Measurements from ENCODE around the gene MTOR.
"Not testable (repeated sequence)": the region's sequence is repeated elsewhere in the genome, so short reads cannot be mapped to it uniquely, and the experiment has no call there.

The MTOR gene

DNA sequence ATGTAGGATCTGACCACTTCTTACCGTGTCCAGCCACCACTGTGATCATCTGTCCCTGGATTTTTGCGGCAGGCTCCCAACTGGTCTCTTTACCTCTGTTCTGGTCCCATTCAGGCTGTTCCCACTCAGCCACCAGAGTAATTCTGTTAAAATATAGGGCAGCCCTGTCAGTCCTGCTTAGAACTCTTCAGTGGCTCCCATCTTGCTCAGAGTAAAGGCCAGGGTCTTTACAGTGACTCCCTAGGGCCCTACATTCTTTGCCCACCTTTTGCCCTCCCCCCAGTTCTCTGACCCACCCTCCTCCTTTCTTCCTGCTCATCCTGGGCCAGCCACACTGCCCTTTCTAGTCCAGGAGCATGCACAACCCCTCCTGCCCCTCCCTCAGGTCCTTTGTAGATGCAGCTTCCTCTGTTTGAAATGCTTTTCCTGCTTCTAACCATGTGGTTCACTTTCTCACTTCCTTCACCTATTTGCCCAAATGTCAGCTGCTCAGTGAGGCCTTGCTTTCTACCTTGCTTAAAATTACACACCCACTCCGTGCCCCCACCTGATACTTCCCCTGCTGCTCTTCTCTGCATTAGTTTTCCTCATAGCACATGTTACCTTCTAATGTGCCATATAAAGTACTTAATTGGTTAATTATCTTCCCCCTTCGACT is 18.5 kb upstream of the MTOR start:
- H3K4me3 ChIP-seq (ENCODE audit: low read depth, low read length) = no peak overlapping the region
- peak; percentile 51 for DNase-seq (ENCODE audit: low read depth)
- TF ChIP-seq CTCF (IDR thresholded peaks at IDR 0.05; ENCODE audit: insufficient read depth, low read depth, low read length, missing control alignments) = no peak

- no peak for DNase-seq (ENCODE audit: low read depth)
- no peak for TF ChIP-seq CTCF (IDR thresholded peaks at IDR 0.05; ENCODE audit: insufficient read depth, low read depth, low read length, missing control alignments)
- H3K4me3 ChIP-seq (ENCODE audit: low read depth, low read length) = no peak overlapping the region
Measured at GRCh38 chr1:11279630-11280029, 17.3 kb upstream of the MTOR start.

DNA sequence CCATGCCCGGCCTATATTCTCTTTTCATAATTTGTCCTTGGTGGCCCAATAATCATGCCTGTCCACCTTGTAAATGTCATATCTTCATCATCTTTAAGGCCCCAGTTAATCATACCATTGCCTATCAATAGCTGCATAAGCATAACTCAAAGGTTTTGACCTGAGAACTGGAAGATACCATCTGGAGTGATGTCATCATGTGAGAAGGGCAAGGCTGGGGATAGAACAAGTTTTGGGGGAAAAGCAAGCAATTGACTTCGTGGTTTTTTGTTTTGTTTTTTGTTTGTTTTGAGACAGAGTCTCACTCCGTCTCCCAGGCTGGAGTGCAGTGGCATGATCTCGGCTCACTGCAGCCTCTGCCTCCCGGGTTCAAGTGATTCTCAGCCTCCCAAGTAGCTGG is 16.8 kb upstream of the MTOR start:
- no peak for DNase-seq (ENCODE audit: low read depth)
- no peak overlapping the region for H3K4me3 ChIP-seq (ENCODE audit: low read depth, low read length)
- no peak for TF ChIP-seq CTCF (IDR thresholded peaks at IDR 0.05; ENCODE audit: insufficient read depth, low read depth, low read length, missing control alignments)

DNA sequence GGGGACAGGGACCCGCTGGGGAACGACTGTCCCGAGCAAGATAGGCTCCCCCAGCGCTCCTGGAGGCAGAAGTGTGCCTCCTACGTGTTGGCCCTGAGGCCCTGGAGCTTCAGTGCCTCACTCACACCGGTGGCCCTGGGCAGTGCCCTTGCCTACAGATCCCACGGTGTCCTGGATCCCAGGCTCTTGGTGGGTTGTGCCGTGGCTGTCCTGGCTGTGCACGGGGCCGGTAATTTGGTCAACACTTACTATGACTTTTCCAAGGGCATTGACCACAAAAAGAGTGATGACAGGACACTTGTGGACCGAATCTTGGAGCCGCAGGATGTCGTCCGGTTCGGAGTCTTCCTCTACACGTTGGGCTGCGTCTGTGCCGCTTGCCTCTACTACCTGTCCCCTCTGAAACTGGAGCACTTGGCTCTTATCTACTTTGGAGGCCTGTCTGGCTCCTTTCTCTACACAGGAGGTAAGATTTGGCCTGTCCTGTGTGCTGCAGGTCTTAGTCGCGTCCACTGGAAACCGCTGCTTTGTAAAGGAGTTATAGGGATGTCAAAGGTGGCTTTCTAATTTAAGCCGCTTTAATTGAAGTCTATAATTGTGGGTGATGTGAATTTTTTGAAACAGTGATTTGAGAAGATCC is 11.4 kb upstream of the MTOR start:
- peak; percentile 41 for DNase-seq (ENCODE audit: low read depth)
- H3K4me3 ChIP-seq (ENCODE audit: low read depth, low read length) = peak overlapping the region; percentile 98
- TF ChIP-seq CTCF (IDR thresholded peaks at IDR 0.05; ENCODE audit: insufficient read depth, low read depth, low read length, missing control alignments) = no peak

DNA sequence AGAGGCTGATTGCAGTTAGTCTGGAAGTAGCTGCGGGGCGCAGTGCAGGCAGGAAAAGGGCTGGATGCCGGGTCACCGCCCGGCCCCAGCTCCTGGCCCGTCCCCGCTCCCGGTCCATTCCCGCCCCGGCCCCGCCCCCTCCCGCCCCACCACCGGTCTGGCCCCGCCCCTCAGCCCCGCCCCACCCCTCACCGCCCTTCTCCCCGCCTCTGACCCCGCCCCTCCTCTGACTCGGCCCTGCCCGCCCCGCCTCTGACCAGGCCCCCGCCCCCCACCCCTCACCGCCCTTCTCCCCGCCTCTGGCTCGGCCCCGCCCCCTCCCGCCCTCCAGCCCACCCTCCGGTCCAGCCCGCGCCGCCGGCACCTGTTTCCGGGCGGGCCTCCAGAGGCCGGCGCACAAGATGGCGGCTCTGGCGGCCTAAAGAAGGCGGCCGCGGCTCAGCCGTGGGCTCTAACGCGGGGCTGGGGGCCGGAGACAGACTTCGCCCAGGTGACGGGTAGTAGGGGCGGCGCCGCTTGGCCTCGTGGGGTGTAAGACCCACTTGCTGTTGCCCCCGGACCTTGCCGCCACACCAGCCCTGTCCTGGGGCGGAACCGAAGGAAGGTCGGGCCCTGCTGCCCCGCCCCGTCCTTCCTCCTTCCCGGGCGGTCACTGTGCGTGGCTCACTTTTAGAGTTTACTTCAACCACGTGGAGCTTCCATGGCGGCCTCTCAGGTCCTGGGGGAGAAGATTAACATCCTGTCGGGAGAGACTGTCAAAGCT is 10.7 kb upstream of the MTOR start, which contains the start of gene UBIAD1:
TSS of gene UBIAD1 (plus strand) at position 367 of the 763 bp plus-strand sequence. CDS start at position 701, 334 bp downstream.
- DNase-seq (ENCODE audit: low read depth) = peak; percentile 95
- peak within 1 kb of the TSS; percentile 98 for H3K4me3 ChIP-seq (ENCODE audit: low read depth, low read length)
- TF ChIP-seq CTCF (IDR thresholded peaks at IDR 0.05; ENCODE audit: insufficient read depth, low read depth, low read length, missing control alignments) = no peak

- peak overlapping the region; percentile 43 for H3K4me3 ChIP-seq (ENCODE audit: low read depth, low read length)
- no peak for TF ChIP-seq CTCF (IDR thresholded peaks at IDR 0.05; ENCODE audit: insufficient read depth, low read depth, low read length, missing control alignments)
- no peak for DNase-seq (ENCODE audit: low read depth)
Measured at GRCh38 chr1:11272544-11272831, 10.1 kb upstream of the MTOR start.

DNA sequence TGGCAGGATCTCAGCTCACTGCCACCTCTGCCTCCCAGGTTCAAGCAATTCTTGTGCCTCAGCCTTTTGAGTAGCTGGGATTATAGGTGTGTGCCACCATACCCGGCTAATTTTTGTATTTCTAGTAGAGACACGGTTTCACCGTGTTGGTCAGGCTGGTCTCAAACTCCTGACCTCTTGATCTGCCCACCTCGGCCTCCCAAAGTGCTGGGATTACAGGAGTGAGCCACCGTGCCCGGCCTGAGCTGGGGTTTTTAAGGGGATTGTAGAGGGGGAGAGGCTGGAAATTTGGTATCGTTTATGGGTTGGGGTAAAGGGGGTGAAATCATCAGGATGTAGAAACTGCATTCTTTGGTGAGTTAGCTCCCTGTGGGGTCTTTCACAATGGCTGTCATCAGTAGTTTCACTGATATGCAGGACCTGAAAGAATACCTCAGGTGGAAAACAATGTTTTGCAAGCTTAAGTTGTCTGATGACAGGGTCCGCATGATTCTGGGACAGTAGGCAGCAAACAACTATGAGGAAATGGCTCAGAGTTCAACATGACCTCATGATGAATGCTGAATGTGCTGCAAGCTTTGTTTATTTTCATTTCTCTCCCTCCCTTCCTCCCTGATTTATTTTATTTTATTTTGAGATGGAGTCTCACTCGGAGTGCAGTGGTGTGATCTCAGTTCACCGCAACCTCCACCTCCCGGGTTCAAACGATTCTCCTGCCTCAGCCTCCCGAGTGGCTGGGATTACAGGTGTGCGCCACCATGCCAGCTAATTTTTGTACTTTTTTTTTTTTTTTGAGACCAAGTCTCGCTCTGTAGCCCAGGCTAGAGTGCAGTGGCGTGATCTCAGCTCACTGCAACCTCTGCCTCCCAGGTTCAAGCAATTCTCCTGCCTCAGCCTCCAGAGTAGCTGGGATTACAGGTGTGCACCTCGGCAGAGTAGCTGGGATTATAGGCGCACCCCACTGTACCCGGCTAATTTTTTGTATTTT is 5.3 kb upstream of the MTOR start:
- not testable (repeated sequence) for DNase-seq (ENCODE audit: low read depth); H3K4me3 ChIP-seq (ENCODE audit: low read depth, low read length)
